SU-DHL-6 (cell line): ENCODE data around the gene ZNF280A.

ENCODE experiments used
- H2AFZ ChIP-seq: fragments of 200-600 bp; sonication (generic); 2 replicates; pipeline ENCODE4 v1.6.1; 2014; ENCODE audit warnings: low read depth, mild to moderate bottlenecking, moderate library complexity, mixed read lengths, antibody characterized with exemption, low read length; ENCODE audit not compliant: severe bottlenecking
- H3F3A ChIP-seq: fragments of 200-600 bp; shearing (Covaris generic); 2 replicates; pipeline ENCODE4 v1.6.0; 2016; ENCODE audit warnings: antibody characterized with exemption, mild to moderate bottlenecking; ENCODE audit not compliant: insufficient read depth
- H3K27ac ChIP-seq: fragments of 200-600 bp; sonication (generic); 2 replicates; pipeline ENCODE4 v1.5.1; 2016; ENCODE audit warnings: low read depth, mild to moderate bottlenecking, low read length, moderate library complexity, mixed read lengths
- H3K27me3 ChIP-seq: fragments of 200-600 bp; sonication (generic), shearing (Covaris generic); 2 replicates; pipeline ENCODE4 v1.6.0; 2014; ENCODE audit warnings: mild to moderate bottlenecking, low read length
- H3K36me3 ChIP-seq: fragments of 200-600 bp; sonication (generic); 2 replicates; pipeline ENCODE4 v1.6.1; 2014; ENCODE audit warnings: mild to moderate bottlenecking, low read length, mixed read lengths
- H3K4me2 ChIP-seq: fragments of 300-600, 200-600 bp; shearing (Covaris generic), sonication (generic); 2 replicates; pipeline ENCODE4 v1.6.0; 2014; ENCODE audit warnings: low read length, low read depth, mild to moderate bottlenecking; ENCODE audit not compliant: poor library complexity, severe bottlenecking
- H3K4me3 ChIP-seq: fragments of 200-600 bp; sonication (generic); 2 replicates; pipeline ENCODE4 v1.5.1; 2014; ENCODE audit warnings: antibody characterized with exemption, low read length, mild to moderate bottlenecking, mixed read lengths; ENCODE audit not compliant: insufficient read depth, poor library complexity, severe bottlenecking
- H3K79me2 ChIP-seq: fragments of 200-600 bp; sonication (generic); 2 replicates; pipeline ENCODE4 v1.6.1; 2014; ENCODE audit warnings: mild to moderate bottlenecking, low read length, moderate library complexity; ENCODE audit not compliant: insufficient read depth
- H3K9ac ChIP-seq: fragments of 200-600 bp; sonication (generic); 2 replicates; pipeline ENCODE4 v1.7.0; 2014; ENCODE audit warnings: mild to moderate bottlenecking, low read length
- H3K9me2 ChIP-seq: fragments of 200-600 bp; sonication (generic); replicated peaks from 2 replicates; pipeline ENCODE4 v1.6.1; 2014; ENCODE audit warnings: low read length; ENCODE audit not compliant: insufficient read depth
- H3K9me3 ChIP-seq: fragments of 200-600 bp; sonication (generic); 2 replicates; pipeline ENCODE4 v1.6.1; 2014; ENCODE audit warnings: low read length, mixed read lengths; ENCODE audit not compliant: insufficient read depth
- H4K20me1 ChIP-seq: fragments of 200-600 bp; sonication (generic); 2 replicates; pipeline ENCODE4 v1.6.1; 2014; ENCODE audit warnings: low read depth, mild to moderate bottlenecking, antibody characterized with exemption, low read length, moderate library complexity, mixed read lengths
- EZH2phosphoT487 ChIP-seq: fragments of 200-600 bp; sonication (generic), shearing (Covaris generic); conservative IDR thresholded peaks from 2 replicates; pipeline ENCODE4 v1.6.1; 2018; ENCODE audit warnings: mild to moderate bottlenecking, antibody characterized with exemption, low read length, moderate library complexity, mixed read lengths
- TF ChIP-seq, protein P1 (sequence below): fragments of 200-600 bp; sonication (generic); IDR thresholded peaks from one replicate; pipeline ENCODE4 v1.5.1; 2017; ENCODE audit warnings: antibody characterized with exemption, mild to moderate bottlenecking, low read length, moderate library complexity; ENCODE audit not compliant: insufficient read depth, poor library complexity, severe bottlenecking

ZNF280A gene

GRCh38 chr22:22480940-22481339 is 39.1 kb downstream of the ZNF280A start:
- Histone ChIP-seq H3K9me3 (no peaks in the 10 kb centered on the region), H3K79me2 (no peaks in the 10 kb centered on the region), H4K20me1 (no peaks in the 10 kb centered on the region), H3K4me2 (no peak overlapping the region), H3K9ac (no peak overlapping the region), H3K36me3 (no peaks in the 10 kb centered on the region), H3K4me3 (no peak overlapping the region), H3K27me3 (no peaks in the 10 kb centered on the region), H2AFZ (no peak overlapping the region), H3F3A (no peaks in the 10 kb centered on the region), H3K9me2 (no peaks in the 10 kb centered on the region), H3K27ac (no peak overlapping the region)
- TF ChIP-seq, protein P1, sequence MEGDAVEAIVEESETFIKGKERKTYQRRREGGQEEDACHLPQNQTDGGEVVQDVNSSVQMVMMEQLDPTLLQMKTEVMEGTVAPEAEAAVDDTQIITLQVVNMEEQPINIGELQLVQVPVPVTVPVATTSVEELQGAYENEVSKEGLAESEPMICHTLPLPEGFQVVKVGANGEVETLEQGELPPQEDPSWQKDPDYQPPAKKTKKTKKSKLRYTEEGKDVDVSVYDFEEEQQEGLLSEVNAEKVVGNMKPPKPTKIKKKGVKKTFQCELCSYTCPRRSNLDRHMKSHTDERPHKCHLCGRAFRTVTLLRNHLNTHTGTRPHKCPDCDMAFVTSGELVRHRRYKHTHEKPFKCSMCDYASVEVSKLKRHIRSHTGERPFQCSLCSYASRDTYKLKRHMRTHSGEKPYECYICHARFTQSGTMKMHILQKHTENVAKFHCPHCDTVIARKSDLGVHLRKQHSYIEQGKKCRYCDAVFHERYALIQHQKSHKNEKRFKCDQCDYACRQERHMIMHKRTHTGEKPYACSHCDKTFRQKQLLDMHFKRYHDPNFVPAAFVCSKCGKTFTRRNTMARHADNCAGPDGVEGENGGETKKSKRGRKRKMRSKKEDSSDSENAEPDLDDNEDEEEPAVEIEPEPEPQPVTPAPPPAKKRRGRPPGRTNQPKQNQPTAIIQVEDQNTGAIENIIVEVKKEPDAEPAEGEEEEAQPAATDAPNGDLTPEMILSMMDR, result no peak
- no peak for TF ChIP-seq EZH2phosphoT487

DNA sequence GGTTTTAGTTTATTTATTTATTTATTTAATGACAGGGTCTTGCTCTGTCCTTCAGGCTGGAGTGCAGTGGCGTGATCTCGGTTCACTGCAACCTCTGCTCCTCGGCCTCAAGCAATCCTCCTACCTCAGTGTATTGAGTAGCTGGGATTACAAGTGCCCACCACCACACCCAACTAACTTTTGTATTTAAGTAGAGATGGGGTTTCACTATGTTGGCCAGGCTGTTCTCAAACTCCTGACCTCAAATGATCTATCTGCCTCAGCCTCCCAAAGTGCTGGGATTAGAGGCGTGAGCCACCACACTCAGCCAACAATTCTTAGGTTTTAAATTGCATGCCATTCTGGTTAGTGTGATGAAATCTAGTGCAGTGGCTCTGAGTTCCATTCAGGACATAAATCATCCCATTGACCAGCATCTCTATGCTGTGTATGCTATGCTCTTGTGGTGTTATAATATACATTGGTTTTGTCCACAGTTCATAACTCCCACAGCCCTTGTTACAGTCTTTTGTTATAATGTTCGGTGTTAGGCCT is 40.0 kb downstream of the ZNF280A start:
- no peak overlapping the region for H2AFZ ChIP-seq
- H3K27ac ChIP-seq, result no peak overlapping the region
- H3K9ac ChIP-seq, result no peak overlapping the region
- no peaks in the 10 kb centered on the region for H4K20me1 ChIP-seq
- H3K9me2 ChIP-seq, result no peaks in the 10 kb centered on the region
- H3K27me3 ChIP-seq, result no peaks in the 10 kb centered on the region
- H3K9me3 ChIP-seq, result no peaks in the 10 kb centered on the region
- H3K4me3 ChIP-seq, result no peak overlapping the region
- no peak for TF ChIP-seq EZH2phosphoT487
- TF ChIP-seq, protein P1, result no peak
- no peaks in the 10 kb centered on the region for H3K36me3 ChIP-seq
- no peaks in the 10 kb centered on the region for H3F3A ChIP-seq
- H3K79me2 ChIP-seq, result no peaks in the 10 kb centered on the region
- no peak overlapping the region for H3K4me2 ChIP-seq

DNA sequence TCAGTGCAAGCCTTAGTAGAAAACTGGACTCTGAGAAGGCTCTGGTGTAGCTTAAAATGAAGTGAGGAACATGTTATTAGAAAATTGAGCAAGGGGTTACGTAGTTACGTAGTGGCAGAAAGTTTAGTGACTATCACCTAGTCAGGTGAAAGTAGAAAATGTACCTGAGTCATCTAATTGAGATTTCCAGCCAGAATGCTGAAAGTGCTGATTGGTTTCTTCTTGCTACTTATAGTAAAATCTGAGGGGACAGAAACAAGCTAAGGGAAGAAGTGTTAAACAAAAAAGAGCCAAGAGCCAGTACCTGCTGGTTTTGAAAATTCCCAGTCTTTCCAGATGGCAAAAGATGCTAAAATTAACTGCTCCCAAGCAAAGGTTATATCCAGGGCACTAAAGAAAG is 41.0 kb downstream of the ZNF280A start:
- Histone ChIP-seq H3K4me2 (no peak overlapping the region), H3K36me3 (no peaks in the 10 kb centered on the region), H3K9me3 (no peaks in the 10 kb centered on the region), H2AFZ (no peak overlapping the region), H3K27me3 (no peaks in the 10 kb centered on the region), H3F3A (no peaks in the 10 kb centered on the region), H3K9me2 (no peaks in the 10 kb centered on the region), H4K20me1 (no peaks in the 10 kb centered on the region), H3K4me3 (no peak overlapping the region), H3K9ac (no peak overlapping the region), H3K27ac (no peak overlapping the region), H3K79me2 (no peaks in the 10 kb centered on the region)
- no peak for TF ChIP-seq EZH2phosphoT487
- TF ChIP-seq, protein P1, result no peak

- no peak for TF ChIP-seq EZH2phosphoT487
- TF ChIP-seq, protein P1, result no peak
- no peaks in the 10 kb centered on the region for H3K36me3 ChIP-seq
- H3K4me3 ChIP-seq, result no peak overlapping the region
- H3K4me2 ChIP-seq, result no peak overlapping the region
- H3K9me3 ChIP-seq, result no peaks in the 10 kb centered on the region
- no peaks in the 10 kb centered on the region for H3F3A ChIP-seq
- no peaks in the 10 kb centered on the region for H3K9me2 ChIP-seq
- H2AFZ ChIP-seq, result no peak overlapping the region
- H3K79me2 ChIP-seq, result no peaks in the 10 kb centered on the region
- no peak overlapping the region for H3K27ac ChIP-seq
- no peak overlapping the region for H3K9ac ChIP-seq
- no peaks in the 10 kb centered on the region for H3K27me3 ChIP-seq
- H4K20me1 ChIP-seq, result no peaks in the 10 kb centered on the region
These were observed 41.6 kb downstream of the ZNF280A start for GRCh38 chr22:22478470-22478869.
